ENCODE results near the gene HOXA5. TPM values are rescaled to one million over a fixed set of nuclear protein-coding genes. Genes with fewer than 3 reads are reported as not detected.
A peak's percentile ranks its signal among the peaks of the same experiment; 100 is the strongest.

The HOXA5 gene
- total and polyA plus RNA-seq, 8 donors = 0.24 to 1.4 (median 0.81) TPM; not detected in 1

DNA sequence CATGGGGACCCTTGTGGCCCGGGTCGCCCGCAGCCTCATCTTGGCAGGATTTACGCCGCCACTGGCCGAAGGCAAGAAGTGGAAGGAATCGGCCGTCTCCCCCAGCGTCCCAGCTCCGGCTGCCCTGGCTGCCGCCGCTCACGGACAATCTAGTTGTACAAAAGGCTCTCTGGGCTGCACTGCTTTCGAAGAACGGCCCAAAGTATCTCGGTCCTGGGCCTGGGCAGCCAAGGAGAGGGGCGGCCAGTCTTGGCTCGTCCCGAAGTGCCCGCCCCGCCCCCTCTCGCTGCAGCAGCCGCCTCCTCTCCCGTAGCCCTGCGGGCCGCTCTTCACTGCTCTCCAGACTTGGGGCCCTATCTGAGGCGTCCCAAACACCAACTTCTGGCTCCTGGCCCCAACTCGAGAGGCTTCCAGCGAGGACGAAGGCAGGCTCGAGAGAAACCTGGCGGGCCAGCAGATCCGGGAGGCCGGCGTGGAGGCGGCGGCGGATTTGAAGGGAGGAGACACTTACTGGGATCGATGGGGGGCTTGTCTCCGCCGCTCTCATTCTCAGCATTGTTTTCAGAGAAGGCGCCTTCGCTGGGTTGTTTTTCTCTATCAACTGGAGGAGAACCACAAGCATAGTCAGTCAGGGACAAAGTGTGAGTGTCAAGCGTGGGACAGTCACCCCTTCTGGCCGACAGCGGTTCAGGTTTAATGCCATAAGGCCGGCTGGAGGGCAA lies 21.0 kb upstream of the HOXA5 start:
- peaks cover 10 to 78% (median 27%) of the 10 kb centered on the region in 4 donors for H3K27me3 ChIP-seq
- WGBS, 2 donors = 8 to 10% methylated on average over 47 of the region's 47 CpGs
- no peaks in the 10 kb centered on the region for H3K9me3 ChIP-seq
- no peak overlapping the region for H3K27ac ChIP-seq
- FAIRE-seq = no peak
- intact Hi-C loops (cut with DNase I) = no loop called here
- no peak for ATAC-seq
- TF ChIP-seq CTCF (IDR thresholded peaks at IDR 0.05) = no peak
- H3K4me1 ChIP-seq = peaks cover 0 to 7% (median 5%) of the 10 kb centered on the region in 3 donors
- peak in 3 of 6 donors; percentile 11 to 65 (median 58) for DNase-seq
- H3K4me3 ChIP-seq = peak overlapping the region in 1 of 4 donors; percentile 10
- no peaks in the 10 kb centered on the region for H3K36me3 ChIP-seq

GRCh38 chr7:27164045-27164366 lies 20.5 kb upstream of the HOXA5 start:
- ATAC-seq (no peak), DNase-seq (no peak), FAIRE-seq (no peak)
- Histone ChIP-seq H3K9me3 (no peaks in the 10 kb centered on the region), H3K36me3 (no peaks in the 10 kb centered on the region), H3K27ac (no peak overlapping the region), H3K27me3 (peaks cover 9 to 78% (median 27%) of the 10 kb centered on the region in 4 donors), H3K4me1 (peaks cover 0 to 7% (median 5%) of the 10 kb centered on the region in 3 donors), H3K4me3 (peak overlapping the region in 1 of 4 donors; percentile 10)
- WGBS, 2 donors = 24 to 29% methylated on average over 12 of the region's 12 CpGs
- intact Hi-C loops (cut with DNase I) = no loop called here
- no peak for TF ChIP-seq CTCF (IDR thresholded peaks at IDR 0.05)

- intact Hi-C loops (cut with DNase I) = no loop called here
- no peak overlapping the region for H3K27ac ChIP-seq
- H3K9me3 ChIP-seq = no peaks in the 10 kb centered on the region
- peaks cover 0 to 7% (median 5%) of the 10 kb centered on the region in 3 donors for H3K4me1 ChIP-seq
- WGBS, 2 donors = 43 to 49% methylated on average over 24 of the region's 24 CpGs
- H3K27me3 ChIP-seq = peaks cover 14 to 79% (median 27%) of the 10 kb centered on the region in 4 donors
- no peak for FAIRE-seq
- no peak for DNase-seq
- no peak overlapping the region for H3K4me3 ChIP-seq
- no peaks in the 10 kb centered on the region for H3K36me3 ChIP-seq
- ATAC-seq = no peak
- no peak for TF ChIP-seq CTCF (IDR thresholded peaks at IDR 0.05)
Measured at GRCh38 chr7:27163288-27164044, 20.0 kb upstream of the HOXA5 start.

GRCh38 chr7:27162561-27163287 lies 19.2 kb upstream of the HOXA5 start:
- H3K36me3 ChIP-seq = no peaks in the 10 kb centered on the region
- no peaks in the 10 kb centered on the region for H3K9me3 ChIP-seq
- DNase-seq = no peak
- H3K4me1 ChIP-seq = peaks cover 0 to 7% (median 5%) of the 10 kb centered on the region in 3 donors
- WGBS, 2 donors = 59 to 69% methylated on average over 7 of the region's 7 CpGs
- no peak overlapping the region for H3K27ac ChIP-seq
- intact Hi-C loops (cut with DNase I) = no loop called here
- H3K4me3 ChIP-seq = no peak overlapping the region
- FAIRE-seq = peak; percentile 51
- no peak for ATAC-seq
- peaks cover 13 to 75% (median 30%) of the 10 kb centered on the region in 4 donors for H3K27me3 ChIP-seq
- no peak for TF ChIP-seq CTCF (IDR thresholded peaks at IDR 0.05)
